ENCODE measurements around the gene CFAP99. TPM values are rescaled to one million over a fixed set of nuclear protein-coding genes. Genes with fewer than 3 reads are reported as not detected.

Gene CFAP99
- total and polyA plus RNA-seq, 2 of the 8 experiments (the other 6 are each of a cell fraction or from before 2014, with no cell fraction given), result not detected

GRCh38 chr4:2417226-2417764 lies 1.5 kb upstream of the CFAP99 start:
- Histone ChIP-seq H2BK20ac (ENCODE audit: low read length) (no peak overlapping the region), H3K36me3 (ENCODE audit: control insufficient read depth in 2 of 4, insufficient read depth in 4 of 4, low read length in 3 of 4) (no peaks in the 10 kb centered on the region), H4K20me1 (replicated peaks in 1 of 2; ENCODE audit: control insufficient read depth in 1 of 2, insufficient read depth in 2 of 2, low read length in 2 of 2) (peaks cover 2 to 9% of the 10 kb centered on the region in 2 experiments), H3K27me3 (replicated peaks in 1 of 4; ENCODE audit: control insufficient read depth in 3 of 4, extremely low read depth in 1 of 4, insufficient read depth in 3 of 4, low read length in 3 of 4) (peaks cover 36 to 69% (median 60%) of the 10 kb centered on the region in 4 experiments), H3K4me2 (ENCODE audit: insufficient read depth in 1 of 2, low read depth in 2 of 2, low read length in 2 of 2) (peak overlapping the region; percentile 80 to 96), H3K79me2 (ENCODE audit: control insufficient read depth in 1 of 2, insufficient read depth in 2 of 2, low read length in 2 of 2) (no peaks in the 10 kb centered on the region), H2BK12ac (ENCODE audit: low read depth, low read length) (0 out of 2 replicates have a peak overlapping the region, but pooled peaks have one; percentile 95), H3K4me1 (replicated peaks in 1 of 4; ENCODE audit: control insufficient read depth in 3 of 4, insufficient read depth in 4 of 4, low read length in 3 of 4) (peaks cover 11 to 33% (median 27%) of the 10 kb centered on the region in 4 experiments), H3K9me3 (ENCODE audit: insufficient read depth in 2 of 2, low read depth in 1 of 2, low read length in 1 of 2) (no peaks in the 10 kb centered on the region), H3K4me3 (ENCODE audit: extremely low read depth in 1 of 4, insufficient read depth in 2 of 4, low read depth in 3 of 4, low read length in 4 of 4) (peak overlapping the region; percentile 39 to 69 (median 53)), H2AK5ac (ENCODE audit: low read depth, low read length) (no peak overlapping the region), H3K18ac (ENCODE audit: extremely low read depth, low read length) (no peak overlapping the region), H2AFZ (ENCODE audit: low read length) (peak overlapping the region; percentile 69; the same call in 1 of the 2 replicates), H2BK120ac (replicated peaks; ENCODE audit: low read depth, low read length) (no peak overlapping the region), H2BK15ac (ENCODE audit: low read length) (peak overlapping the region; percentile 72; the same call in 1 of the 2 replicates), H3K27ac (ENCODE audit: low read depth, low read length) (no peak overlapping the region), H3K23ac (ENCODE audit: insufficient read length) (no peak overlapping the region), H3K14ac (ENCODE audit: insufficient read length) (no peak overlapping the region), H3K56ac (replicated peaks; ENCODE audit: insufficient read length, low read depth, low read length) (no peak overlapping the region), H2BK5ac (ENCODE audit: low read depth, low read length) (no peak overlapping the region; the same call in 1 of the 2 replicates), H3K79me1 (ENCODE audit: low read depth, low read length) (0 out of 2 replicates have a peak, but pooled peaks cover under 1% of the 10 kb centered on the region), H4K5ac (ENCODE audit: insufficient read length, low read depth, low read length) (no peak overlapping the region), H4K8ac (ENCODE audit: extremely low read depth, insufficient read depth, low read length) (peak overlapping the region; percentile 77), H3K4ac (replicated peaks; ENCODE audit: insufficient read length, low read depth, low read length) (no peak overlapping the region), H3K23me2 (ENCODE audit: low read depth, low read length) (peaks cover 25% of the 10 kb centered on the region), H4K91ac (replicated peaks; ENCODE audit: insufficient read length, low read length) (no peak overlapping the region), H3K9ac (replicated peaks in 1 of 4; ENCODE audit: extremely low read depth in 1 of 4, low read depth in 3 of 4, low read length in 3 of 4) (no peak overlapping the region)
- ChIA-PET CTCF (ENCODE audit: partially characterized antibody) (interaction anchor here (1.1 to 2.3 kb wide), 4 partner anchors 11 to 34 kb away, joined by 3 to 13 read pairs (median 6); no protein-coding TSS in a partner anchor), POLR2A (ENCODE audit: partially characterized antibody) (no interaction called here)
- 3% methylated on average over 13 of the region's 61 CpGs; no CpG with 5 or more reads in 1 of the 2 experiments for WGBS, 2 experiments (ENCODE audit: extremely low coverage in 1 of 2, insufficient coverage in 1 of 2, insufficient read length in 1 of 2, insufficient replicate concordance in 2 of 2, low coverage in 1 of 2, low lambda C conversion rate in 2 of 2, missing lambda C conversion rate in 1 of 2)
- no peak for TF ChIP-seq SIN3A (conservative IDR thresholded peaks at IDR 0.05 in 1 of 2, IDR thresholded peaks at IDR 0.05 in 1 of 2; ENCODE audit: low read depth in 1 of 2, low read length in 2 of 2)
- TF ChIP-seq KDM4A (IDR thresholded peaks at IDR 0.05; ENCODE audit: low read depth, low read length, severe bottlenecking), result peak; percentile 55
- TF ChIP-seq EZH2 (IDR thresholded peaks at IDR 0.05; ENCODE audit: low read depth, low read length, severe bottlenecking), result peak; percentile 89
- TF ChIP-seq SUZ12 (IDR thresholded peaks at IDR 0.05; ENCODE audit: low read length), result peak; percentile 35; the same call in 1 of the 2 replicates
- FAIRE-seq (no peak), DNase-seq (ENCODE audit: low read depth in 1 of 2, low spot score in 2 of 2) (no peak)

Data from H1 (cell line).